H9 (cell line): ENCODE measurements around the gene PLCXD3. TPM values are rescaled to one million over a fixed set of nuclear protein-coding genes. Genes with fewer than 3 reads are reported as not detected.

Experiments used
- DNase-seq: peaks from one replicate; pipeline ENCODE4 v3.0.0-alpha.2; 2017
- H2AFZ ChIP-seq: one replicate; pipeline ENCODE4 v1.6.1; 2013; ENCODE audit warnings: mild to moderate bottlenecking, low read length, control low read depth, moderate library complexity
- H2AK5ac ChIP-seq: 2 replicates; pipeline ENCODE4 v1.6.1; 2013; ENCODE audit warnings: low read length, control low read depth, mixed read lengths; ENCODE audit not compliant: insufficient read length
- H2BK120ac ChIP-seq: one replicate; pipeline ENCODE4 v1.6.1; 2013; ENCODE audit warnings: low read depth, mild to moderate bottlenecking, low read length, control low read depth, inconsistent platforms; ENCODE audit not compliant: poor library complexity, severe bottlenecking
- H2BK12ac ChIP-seq: 2 replicates; pipeline ENCODE4 v1.6.1; 2013; ENCODE audit warnings: low read length, control low read depth, mixed read lengths, low read depth; ENCODE audit not compliant: insufficient read length
- H2BK15ac ChIP-seq: 2 replicates; pipeline ENCODE4 v1.6.1; 2013; ENCODE audit warnings: low read depth, low read length, control low read depth
- H2BK20ac ChIP-seq: one replicate; pipeline ENCODE4 v1.6.1; 2013; ENCODE audit warnings: low read depth, mild to moderate bottlenecking, low read length, control low read depth, inconsistent platforms; ENCODE audit not compliant: poor library complexity, severe bottlenecking
- H2BK5ac ChIP-seq: 2 replicates; pipeline ENCODE4 v1.6.1; 2013; ENCODE audit warnings: low read length, control low read depth, mixed read lengths; ENCODE audit not compliant: insufficient read length
- H3K14ac ChIP-seq: 2 replicates; pipeline ENCODE4 v1.6.1; 2013; ENCODE audit warnings: low read length, control low read depth; ENCODE audit not compliant: insufficient read depth
- H3K18ac ChIP-seq: 2 replicates; pipeline ENCODE4 v1.6.1; 2013; ENCODE audit warnings: low read depth, mild to moderate bottlenecking, mixed read lengths, low read length, control low read depth; ENCODE audit not compliant: insufficient read length
- H3K23ac ChIP-seq: 2 replicates; pipeline ENCODE4 v1.6.1; 2013; ENCODE audit warnings: low read length, control low read depth, mixed read lengths, low read depth; ENCODE audit not compliant: insufficient read length
- H3K23me2 ChIP-seq: 2 replicates; pipeline ENCODE4 v1.6.1; 2013; ENCODE audit warnings: low read depth, mild to moderate bottlenecking, mixed read lengths, low read length, control low read depth; ENCODE audit not compliant: insufficient read length, poor library complexity, severe bottlenecking
- H3K27ac ChIP-seq: 2 replicates; pipeline ENCODE4 v1.5.1; 2013; ENCODE audit warnings: low read length, control low read depth, mixed read lengths, low read depth; ENCODE audit not compliant: insufficient read length
- H3K27me3 ChIP-seq: 2 replicates; pipeline ENCODE4 v1.6.1; 2013; ENCODE audit warnings: low read length, control low read depth, inconsistent platforms; ENCODE audit not compliant: insufficient read depth
- H3K4ac ChIP-seq: 2 replicates; pipeline ENCODE4 v1.6.1; 2013; ENCODE audit warnings: low read depth, mild to moderate bottlenecking, control low read depth, inconsistent platforms, low read length, moderate library complexity
- H3K4me1 ChIP-seq: 2 replicates; pipeline ENCODE4 v1.6.1; 2013; ENCODE audit warnings: low read length, control low read depth, inconsistent platforms; ENCODE audit not compliant: insufficient read depth
- H3K4me2 ChIP-seq: 2 replicates; pipeline ENCODE4 v1.6.1; 2013; ENCODE audit warnings: low read length, control low read depth, mixed read lengths; ENCODE audit not compliant: insufficient read length, insufficient read depth
- H3K56ac ChIP-seq: 2 replicates; pipeline ENCODE4 v1.6.1; 2013; ENCODE audit warnings: low read depth, mild to moderate bottlenecking, mixed read lengths, low read length, control low read depth; ENCODE audit not compliant: insufficient read length
- H3K79me1 ChIP-seq: 2 replicates; pipeline ENCODE4 v1.6.1; 2013; ENCODE audit warnings: low read depth, mild to moderate bottlenecking, moderate library complexity, low read length, control low read depth, inconsistent platforms; ENCODE audit not compliant: insufficient read depth, poor library complexity, severe bottlenecking
- H3K79me2 ChIP-seq: 2 replicates; pipeline ENCODE4 v1.6.1; 2013; ENCODE audit warnings: low read length, control low read depth, inconsistent platforms; ENCODE audit not compliant: insufficient read depth
- H3K9ac ChIP-seq: 2 replicates; pipeline ENCODE4 v1.6.1; 2013; ENCODE audit warnings: low read length, control low read depth, mixed read lengths; ENCODE audit not compliant: insufficient read length; ENCODE audit errors: extremely low read depth
- H3K9me3 ChIP-seq: one replicate; pipeline ENCODE4 v1.6.1; 2013; ENCODE audit warnings: low read depth, low read length, inconsistent platforms; ENCODE audit not compliant: control insufficient read depth
- H3T11ph ChIP-seq: one replicate; pipeline ENCODE4 v1.6.1; 2013; ENCODE audit warnings: mild to moderate bottlenecking, low read length, control low read depth, inconsistent platforms
- H4K20me1 ChIP-seq: one replicate; pipeline ENCODE4 v1.6.1; 2013; ENCODE audit not compliant: control insufficient read depth, insufficient read length, insufficient read depth
- H4K5ac ChIP-seq: 2 replicates; pipeline ENCODE4 v1.6.1; 2013; ENCODE audit warnings: low read depth, mild to moderate bottlenecking, mixed read lengths, low read length, control low read depth; ENCODE audit not compliant: insufficient read length
- H4K8ac ChIP-seq: replicated peaks from 2 replicates; pipeline ENCODE4 v1.6.1; 2013; ENCODE audit warnings: low read length, control low read depth, mixed read lengths, low read depth; ENCODE audit not compliant: insufficient read length
- H4K91ac ChIP-seq: 2 replicates; pipeline ENCODE4 v1.6.1; 2013; ENCODE audit warnings: low read depth, mild to moderate bottlenecking, moderate library complexity, mixed read lengths, low read length, control low read depth; ENCODE audit not compliant: insufficient read length
- H3K27ac Mint-ChIP-seq, 3 experiments: 2 replicates in 2 of 3; 3 replicates in 1 of 3; pipeline ENCODE4 v1.8.0; 2020 to 2021; ENCODE audit warnings: mixed read lengths in 3 of 3, mild to moderate bottlenecking in 1 of 3, moderate library complexity in 1 of 3
- H3K27me3 Mint-ChIP-seq: 2 replicates; pipeline ENCODE4 v1.8.0; 2021; ENCODE audit warnings: low read depth, mild to moderate bottlenecking, moderate library complexity, mixed read lengths
- H3K36me3 Mint-ChIP-seq, 3 experiments: 2 replicates in 2 of 3; 3 replicates in 1 of 3; pipeline ENCODE4 v1.8.0; 2020 to 2021; ENCODE audit warnings: low read depth in 3 of 3, mixed read lengths in 3 of 3; ENCODE audit not compliant: insufficient read depth in 1 of 3
- H3K4me1 Mint-ChIP-seq, 2 experiments: 2 replicates each; pipeline ENCODE4 v1.8.0; 2020; ENCODE audit warnings: mixed read lengths in 2 of 2
- H3K4me3 Mint-ChIP-seq, 2 experiments: 2 replicates in 1 of 2; 3 replicates in 1 of 2; pipeline ENCODE4 v1.8.0; 2020 to 2021; ENCODE audit warnings: mild to moderate bottlenecking in 2 of 2, mixed read lengths in 2 of 2, moderate library complexity in 1 of 2
- H3K9me3 Mint-ChIP-seq, 2 experiments: 2 replicates in 1 of 2; 3 replicates in 1 of 2; pipeline ENCODE4 v1.8.0; 2020; ENCODE audit warnings: mild to moderate bottlenecking in 2 of 2, mixed read lengths in 2 of 2, moderate library complexity in 1 of 2
- WGBS: extraction: QIAGEN DNeasy Blood & Tissue Kit; methylation state at CpG from one replicate; pipeline ENCODE4 v1.1.7; 2013; ENCODE audit warnings: missing lambda C conversion rate, low lambda C conversion rate, mixed read lengths; ENCODE audit not compliant: insufficient read length; ENCODE audit errors: extremely low coverage; 5-methylcytosine and 5-hydroxymethylcytosine counted together
- total RNA-seq: library from RNA; stranded (reverse); gene quantifications from 2 replicates; pipeline ENCODE4 v1.2.1, GENCODE V29; 2021
- TF ChIP-seq, protein P1 (sequence below): fragments of 200-600 bp; sonication (generic); conservative IDR thresholded peaks from 3 replicates; pipeline ENCODE4 v1.8.0; 2021; ENCODE audit warnings: antibody characterized with exemption, mild to moderate bottlenecking

Gene PLCXD3
- total RNA-seq, 1 experiment from 2014 or later = not detected

DNA sequence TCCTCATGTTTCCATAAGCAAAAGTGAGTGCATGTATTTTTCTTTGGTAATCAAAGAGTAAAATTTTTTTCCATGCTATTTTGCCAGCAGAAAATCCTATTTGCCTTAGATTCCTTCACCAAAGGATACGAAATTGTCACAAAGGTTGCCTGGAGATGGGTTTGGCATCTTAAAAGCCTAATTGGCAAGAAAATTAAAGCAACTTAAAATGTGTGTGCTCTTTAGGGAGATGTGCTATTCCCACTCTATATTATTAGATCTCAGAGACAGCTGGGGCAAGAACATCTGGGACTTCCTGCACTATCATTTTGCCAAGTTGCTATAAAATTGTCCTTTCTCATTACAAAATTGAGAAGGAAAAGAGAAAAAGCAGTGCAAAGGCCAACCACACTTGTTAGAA, 146.1 kb downstream of the PLCXD3 start:
- Histone ChIP-seq H3K27me3 (no peaks in the 10 kb centered on the region), H3K18ac (no peak overlapping the region), H3K79me2 (no peaks in the 10 kb centered on the region), H2BK5ac (no peak overlapping the region), H3K79me1 (no peaks in the 10 kb centered on the region), H3K27ac (no peak overlapping the region), H3K9ac (no peak overlapping the region), H3K4me1 (no peaks in the 10 kb centered on the region), H3K4me2 (no peak overlapping the region), H2BK20ac (no peak overlapping the region), H3K56ac (no peak overlapping the region), H2BK15ac (no peak overlapping the region), H3K23me2 (no peaks in the 10 kb centered on the region), H3K23ac (no peak overlapping the region), H2BK12ac (no peak overlapping the region), H3T11ph (no peak overlapping the region), H2AK5ac (no peak overlapping the region), H3K14ac (no peak overlapping the region), H2BK120ac (no peak overlapping the region), H4K8ac (no peak overlapping the region), H4K5ac (no peak overlapping the region), H4K20me1 (no peaks in the 10 kb centered on the region), H4K91ac (no peak overlapping the region), H2AFZ (no peak overlapping the region), H3K4ac (no peak overlapping the region), H3K9me3 (no peaks in the 10 kb centered on the region)
- TF ChIP-seq, protein P1, sequence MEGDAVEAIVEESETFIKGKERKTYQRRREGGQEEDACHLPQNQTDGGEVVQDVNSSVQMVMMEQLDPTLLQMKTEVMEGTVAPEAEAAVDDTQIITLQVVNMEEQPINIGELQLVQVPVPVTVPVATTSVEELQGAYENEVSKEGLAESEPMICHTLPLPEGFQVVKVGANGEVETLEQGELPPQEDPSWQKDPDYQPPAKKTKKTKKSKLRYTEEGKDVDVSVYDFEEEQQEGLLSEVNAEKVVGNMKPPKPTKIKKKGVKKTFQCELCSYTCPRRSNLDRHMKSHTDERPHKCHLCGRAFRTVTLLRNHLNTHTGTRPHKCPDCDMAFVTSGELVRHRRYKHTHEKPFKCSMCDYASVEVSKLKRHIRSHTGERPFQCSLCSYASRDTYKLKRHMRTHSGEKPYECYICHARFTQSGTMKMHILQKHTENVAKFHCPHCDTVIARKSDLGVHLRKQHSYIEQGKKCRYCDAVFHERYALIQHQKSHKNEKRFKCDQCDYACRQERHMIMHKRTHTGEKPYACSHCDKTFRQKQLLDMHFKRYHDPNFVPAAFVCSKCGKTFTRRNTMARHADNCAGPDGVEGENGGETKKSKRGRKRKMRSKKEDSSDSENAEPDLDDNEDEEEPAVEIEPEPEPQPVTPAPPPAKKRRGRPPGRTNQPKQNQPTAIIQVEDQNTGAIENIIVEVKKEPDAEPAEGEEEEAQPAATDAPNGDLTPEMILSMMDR = no peak
- Mint-ChIP-seq H3K4me1 (peaks cover 5 to 10% of the 10 kb centered on the region in 2 experiments; a peak in 3 of 4 replicates), H3K4me3 (no peak overlapping the region), H3K27me3 (no peaks in the 10 kb centered on the region), H3K36me3 (no peaks in the 10 kb centered on the region), H3K27ac (no peak overlapping the region), H3K9me3 (no peaks in the 10 kb centered on the region)
- WGBS = no CpG with 5 or more reads among the region's 1 CpG
- DNase-seq = no peak
